IPS-18a (cell line): ENCODE data around the gene IP6K3.
A peak's percentile ranks its signal among the peaks of the same experiment; 100 is the strongest.

Experiments used
- H3K27ac ChIP-seq: one replicate; pipeline ENCODE4 v1.5.1; 2013; ENCODE audit warnings: low read length
- H3K27me3 ChIP-seq: one replicate; pipeline ENCODE4 v1.6.1; 2013; ENCODE audit warnings: mild to moderate bottlenecking, low read length; ENCODE audit not compliant: control insufficient read depth, insufficient read depth
- H3K36me3 ChIP-seq: one replicate; pipeline ENCODE4 v1.6.1; 2013; ENCODE audit warnings: low read depth, low read length; ENCODE audit not compliant: control insufficient read depth
- H3K4me1 ChIP-seq: one replicate; pipeline ENCODE4 v1.6.1; 2013; ENCODE audit warnings: low read depth, low read length; ENCODE audit not compliant: control insufficient read depth
- H3K4me3 ChIP-seq: one replicate; pipeline ENCODE4 v1.5.1; 2013; ENCODE audit warnings: low read length
- H3K9ac ChIP-seq: one replicate; pipeline ENCODE4 v1.6.1; 2013; ENCODE audit warnings: mild to moderate bottlenecking, low read length, moderate library complexity
- H3K9me3 ChIP-seq: one replicate; pipeline ENCODE4 v1.6.1; 2013; ENCODE audit warnings: low read depth, low read length; ENCODE audit not compliant: control insufficient read depth

The IP6K3 gene

GRCh38 chr6:33785778-33786177 lies 39.1 kb upstream of the IP6K3 start:
- Histone ChIP-seq H3K4me1 (peaks cover 66% of the 10 kb centered on the region), H3K27me3 (no peaks in the 10 kb centered on the region), H3K36me3 (peaks cover 31% of the 10 kb centered on the region), H3K9ac (no peak overlapping the region), H3K27ac (no peak overlapping the region), H3K9me3 (no peaks in the 10 kb centered on the region), H3K4me3 (no peak overlapping the region)

DNA sequence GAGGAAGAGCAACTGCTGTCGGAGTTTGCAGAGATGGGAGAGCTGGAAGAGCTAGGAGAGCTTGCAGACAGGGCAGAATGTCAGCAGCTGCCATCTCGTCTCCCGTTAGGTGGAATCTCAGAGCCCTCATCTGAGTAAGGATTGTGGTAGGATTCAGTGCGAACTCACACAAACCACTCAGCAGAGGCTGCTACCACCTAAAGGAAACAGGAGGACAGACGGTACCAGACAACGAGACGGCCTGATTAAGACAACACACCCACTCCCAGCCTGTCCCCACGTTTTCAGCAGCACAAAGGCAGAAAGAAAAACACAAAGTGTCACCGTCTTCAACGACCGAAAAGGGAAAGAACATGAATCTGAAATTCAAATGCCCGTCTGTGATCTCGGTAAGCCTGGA lies 38.1 kb upstream of the IP6K3 start:
- no peak overlapping the region for H3K9ac ChIP-seq
- peaks cover 66% of the 10 kb centered on the region for H3K4me1 ChIP-seq
- peaks cover 40% of the 10 kb centered on the region for H3K36me3 ChIP-seq

DNA sequence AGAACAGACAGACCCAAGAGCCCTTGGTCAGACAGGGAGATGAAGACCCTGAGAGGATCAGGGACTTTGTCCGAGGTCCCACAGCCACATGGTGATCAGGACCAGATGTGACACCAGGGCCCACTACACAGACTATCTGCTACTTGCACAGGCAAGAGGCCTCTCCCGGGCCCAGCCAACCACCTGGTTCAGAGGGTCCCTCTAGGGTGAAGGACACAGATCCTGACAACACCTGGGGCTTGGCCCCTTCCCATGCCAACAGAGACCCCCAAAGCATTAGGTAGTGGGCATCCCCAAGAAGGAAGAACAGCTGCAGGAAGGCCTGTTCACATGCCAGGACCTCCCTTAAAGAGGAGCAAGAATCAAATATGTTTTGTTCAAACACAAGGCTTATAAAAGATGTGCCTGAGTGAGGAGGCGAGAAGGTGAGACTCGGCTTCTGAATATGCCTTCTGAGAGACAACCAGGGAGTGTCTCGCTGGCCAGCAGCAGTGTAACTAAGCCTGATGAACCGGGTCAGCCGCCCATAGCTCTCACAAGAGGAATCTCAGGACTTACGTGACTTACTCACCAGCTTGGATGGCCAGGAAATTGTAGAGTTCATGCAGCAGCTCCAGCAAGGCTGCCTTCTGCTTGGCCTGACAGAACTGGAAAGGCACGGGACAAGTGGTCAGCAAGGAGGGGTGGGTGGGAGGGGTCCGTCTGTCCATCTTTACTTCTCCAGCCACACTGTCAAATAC lies 37.2 kb upstream of the IP6K3 start:
- Histone ChIP-seq H3K4me1 (peaks cover 67% of the 10 kb centered on the region), H3K27me3 (no peaks in the 10 kb centered on the region), H3K9ac (no peak overlapping the region), H3K9me3 (no peaks in the 10 kb centered on the region), H3K27ac (no peak overlapping the region), H3K36me3 (peaks cover 49% of the 10 kb centered on the region), H3K4me3 (no peak overlapping the region)

More for the DNA sequence above, 38.1 kb upstream of the IP6K3 start:
- Histone ChIP-seq H3K27ac (no peak overlapping the region), H3K9me3 (no peaks in the 10 kb centered on the region), H3K4me3 (no peak overlapping the region), H3K27me3 (no peaks in the 10 kb centered on the region)

- Histone ChIP-seq H3K27ac (peak overlapping the region; percentile 77), H3K27me3 (no peaks in the 10 kb centered on the region), H3K9ac (peak overlapping the region; percentile 30), H3K9me3 (no peaks in the 10 kb centered on the region), H3K4me3 (no peak overlapping the region), H3K4me1 (peaks cover 74% of the 10 kb centered on the region), H3K36me3 (peaks cover 63% of the 10 kb centered on the region)
These were observed 35.9 kb upstream of the IP6K3 start for GRCh38 chr6:33782561-33782960.

DNA sequence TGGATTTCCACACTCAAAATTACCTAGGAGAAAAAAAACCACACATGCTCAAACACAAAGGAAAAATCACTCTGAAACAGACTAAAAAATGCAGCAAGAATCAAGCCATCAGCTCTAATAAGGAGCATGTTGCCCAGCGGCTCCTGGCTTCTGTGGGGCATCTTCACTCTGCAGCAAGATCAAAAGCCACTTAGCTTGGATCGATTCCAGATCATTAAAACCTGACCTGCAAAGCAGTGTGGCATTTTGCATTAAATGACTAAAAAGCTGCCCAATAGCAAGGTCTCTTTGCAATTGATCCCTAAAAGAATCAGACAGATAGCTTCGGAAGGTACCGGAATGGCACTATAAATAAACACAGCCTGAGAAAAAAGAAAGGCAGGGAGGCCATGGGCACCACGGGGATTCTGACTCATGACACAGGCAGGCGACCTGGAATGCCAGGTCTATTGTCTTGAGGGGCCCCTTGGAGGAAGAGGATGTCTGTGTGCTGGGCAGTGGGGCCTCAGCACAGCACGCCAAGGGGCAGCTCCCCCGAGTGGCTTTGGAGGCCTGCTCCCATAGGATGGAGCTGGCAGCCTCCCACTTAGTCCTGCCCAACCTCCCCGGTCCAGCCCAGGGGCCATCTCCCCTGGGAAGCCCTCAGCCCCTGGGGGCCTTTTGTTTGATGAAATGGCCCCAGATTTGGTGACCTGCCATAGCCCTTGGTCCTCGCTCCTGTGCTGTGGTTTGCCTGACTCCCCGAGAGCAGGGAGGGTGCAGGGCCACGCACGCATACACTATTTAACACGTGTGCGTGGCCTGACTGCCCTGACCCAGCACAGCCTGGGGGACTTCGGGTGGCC lies 34.6 kb upstream of the IP6K3 start:
- peak overlapping the region; percentile 47 for H3K9ac ChIP-seq
- no peaks in the 10 kb centered on the region for H3K9me3 ChIP-seq
- peak overlapping the region; percentile 83 for H3K27ac ChIP-seq
- H3K4me3 ChIP-seq: peak overlapping the region; percentile 38
- H3K27me3 ChIP-seq: no peaks in the 10 kb centered on the region
- H3K4me1 ChIP-seq: peaks cover 62% of the 10 kb centered on the region
- peaks cover 75% of the 10 kb centered on the region for H3K36me3 ChIP-seq

DNA sequence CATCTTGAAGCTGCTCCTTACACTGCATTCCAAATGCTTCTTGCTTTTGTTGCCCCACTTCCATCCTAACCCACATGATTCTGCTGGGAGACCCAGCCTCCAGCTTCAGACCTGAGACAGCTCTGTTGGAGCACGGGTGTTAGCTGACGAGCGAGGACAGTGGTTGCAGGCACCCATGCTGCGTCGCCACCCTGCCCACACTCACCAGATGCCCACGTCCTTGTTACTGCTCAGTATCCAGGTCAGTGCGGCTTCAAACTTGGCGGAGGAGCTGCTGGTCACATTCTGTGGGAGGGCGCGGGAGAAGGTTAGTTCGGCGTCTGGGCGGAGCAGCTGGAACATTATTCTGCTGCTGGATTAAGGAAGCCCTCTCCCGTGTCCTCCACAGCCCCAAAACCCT lies 33.2 kb upstream of the IP6K3 start:
- peaks cover 85% of the 10 kb centered on the region for H3K36me3 ChIP-seq
- H3K9ac ChIP-seq: no peak overlapping the region
- no peaks in the 10 kb centered on the region for H3K27me3 ChIP-seq
- no peaks in the 10 kb centered on the region for H3K9me3 ChIP-seq
- H3K4me3 ChIP-seq: peak overlapping the region; percentile 3
- H3K4me1 ChIP-seq: peaks cover 50% of the 10 kb centered on the region
- H3K27ac ChIP-seq: no peak overlapping the region

DNA sequence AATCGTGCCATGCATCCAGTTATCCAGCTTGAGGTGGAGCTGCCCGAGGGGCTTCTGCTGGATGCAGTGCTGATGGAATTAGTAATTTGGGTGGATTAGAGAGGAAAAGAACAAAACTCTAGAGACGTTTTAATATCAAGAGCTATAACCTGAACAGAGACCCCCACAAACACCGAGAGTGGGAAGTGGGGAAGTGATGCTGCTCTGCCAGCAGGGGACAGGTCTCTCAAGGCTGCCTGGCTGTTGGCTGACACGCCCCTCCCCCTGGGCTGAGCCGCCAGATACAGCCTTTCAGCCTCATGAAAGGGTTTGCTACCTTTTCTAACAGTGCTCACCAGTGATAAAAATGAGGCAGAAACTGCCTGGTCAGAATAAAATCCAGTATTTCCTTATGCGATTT lies 32.6 kb upstream of the IP6K3 start:
- no peaks in the 10 kb centered on the region for H3K27me3 ChIP-seq
- H3K27ac ChIP-seq: no peak overlapping the region
- H3K9ac ChIP-seq: no peak overlapping the region
- H3K4me1 ChIP-seq: peaks cover 50% of the 10 kb centered on the region
- H3K4me3 ChIP-seq: peak overlapping the region; percentile 3
- no peaks in the 10 kb centered on the region for H3K9me3 ChIP-seq
- H3K36me3 ChIP-seq: peaks cover 86% of the 10 kb centered on the region

DNA sequence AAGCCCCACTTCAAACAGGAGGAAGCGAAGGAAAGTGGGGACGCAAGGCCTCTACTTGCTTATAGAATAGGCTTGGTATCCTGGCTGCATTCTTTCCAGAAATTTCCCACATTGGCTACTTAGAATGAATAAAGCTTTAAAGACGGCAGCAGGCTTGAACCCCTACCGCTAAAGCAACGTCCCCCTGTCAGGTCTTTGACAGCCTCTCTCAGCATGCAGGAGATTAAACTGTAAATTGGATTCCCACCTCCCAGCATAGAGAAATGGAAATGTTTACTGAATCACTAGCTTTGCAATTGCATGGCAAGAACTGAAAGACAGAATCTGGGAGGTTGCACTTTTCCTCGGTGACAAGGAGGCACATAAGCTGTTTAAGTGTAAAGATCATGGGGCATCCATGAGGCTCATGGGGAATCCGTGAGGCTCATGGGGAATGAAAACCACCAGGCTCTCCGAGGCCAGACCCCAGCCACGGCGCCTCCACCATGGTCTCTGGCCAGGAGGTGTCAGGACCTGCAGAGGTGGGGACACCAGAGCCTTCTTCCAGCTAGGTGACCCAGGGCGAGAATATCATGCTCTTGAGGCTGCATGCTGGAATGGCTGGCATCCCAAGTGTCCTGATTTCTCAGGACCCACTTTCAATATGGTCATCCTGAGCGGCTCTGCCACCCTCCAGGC lies 31.9 kb upstream of the IP6K3 start:
- Histone ChIP-seq H3K9me3 (no peaks in the 10 kb centered on the region), H3K27me3 (no peaks in the 10 kb centered on the region), H3K4me3 (no peak overlapping the region), H3K36me3 (peaks cover 85% of the 10 kb centered on the region), H3K4me1 (peaks cover 50% of the 10 kb centered on the region), H3K27ac (no peak overlapping the region), H3K9ac (no peak overlapping the region)

DNA sequence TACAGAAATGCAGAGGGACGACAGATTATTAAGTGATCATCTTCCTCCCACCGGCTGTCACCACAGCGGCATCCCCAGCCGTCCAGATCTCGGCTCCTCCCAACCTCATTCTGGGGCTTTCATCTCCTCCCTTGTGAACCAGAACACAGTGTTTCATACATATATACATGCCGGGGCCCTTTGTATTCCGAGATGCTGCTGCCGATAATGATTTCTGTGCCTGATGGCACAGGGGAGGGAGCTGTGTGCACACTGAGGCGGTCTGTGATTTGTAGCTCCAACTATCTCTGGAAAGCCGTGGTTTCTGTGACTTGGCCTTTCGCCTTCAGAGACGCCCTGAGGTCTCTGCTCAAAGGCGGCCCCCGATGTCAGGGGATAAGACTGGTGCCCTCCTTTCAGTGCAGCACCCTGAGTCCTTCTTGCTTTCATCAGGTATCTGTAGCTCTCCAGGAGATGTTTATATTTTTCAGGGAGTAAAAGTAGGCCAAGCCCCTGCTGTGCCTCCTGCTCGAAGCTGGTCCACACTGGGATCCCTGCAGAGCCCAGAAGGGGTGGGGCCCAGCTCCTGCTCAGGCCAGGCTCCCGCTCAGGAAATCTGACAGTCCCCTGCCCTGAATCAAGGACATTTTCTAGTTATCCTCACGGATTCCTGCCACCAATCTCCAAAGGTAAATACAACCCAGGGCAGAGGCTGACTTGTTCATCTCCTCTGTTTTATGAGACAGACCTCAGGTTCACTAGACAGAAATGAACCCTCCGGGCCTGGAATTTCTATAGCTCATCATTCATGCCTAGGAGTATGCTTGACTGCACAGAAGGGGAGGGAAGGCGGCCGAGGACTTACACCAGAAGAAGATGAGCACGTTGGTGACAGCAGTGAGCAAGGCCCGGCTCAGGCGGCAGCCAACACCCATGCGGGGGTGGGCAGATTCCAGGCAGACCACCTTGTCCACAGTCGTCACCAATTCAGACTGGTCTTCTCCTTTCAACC lies 31.0 kb upstream of the IP6K3 start:
- H3K9ac ChIP-seq: no peak overlapping the region
- H3K9me3 ChIP-seq: no peaks in the 10 kb centered on the region
- no peaks in the 10 kb centered on the region for H3K27me3 ChIP-seq
- peaks cover 84% of the 10 kb centered on the region for H3K36me3 ChIP-seq
- H3K4me3 ChIP-seq: no peak overlapping the region
- no peak overlapping the region for H3K27ac ChIP-seq
- peaks cover 49% of the 10 kb centered on the region for H3K4me1 ChIP-seq

- H3K36me3 ChIP-seq: peaks cover 84% of the 10 kb centered on the region
These were observed 30.1 kb upstream of the IP6K3 start for GRCh38 chr6:33776764-33777163.

More at GRCh38 chr6:33776764-33777163, 30.1 kb upstream of the IP6K3 start:
- no peaks in the 10 kb centered on the region for H3K9me3 ChIP-seq
- no peaks in the 10 kb centered on the region for H3K27me3 ChIP-seq
- H3K4me3 ChIP-seq: no peak overlapping the region
- no peak overlapping the region for H3K9ac ChIP-seq
- H3K4me1 ChIP-seq: peaks cover 45% of the 10 kb centered on the region
- H3K27ac ChIP-seq: no peak overlapping the region
